BJ (cell line): Measurements from ENCODE around the gene DLG1. TPM values are rescaled to one million over a fixed set of nuclear protein-coding genes. Genes with fewer than 3 reads are reported as not detected.

ENCODE experiments used
- CTCF ChIA-PET: fragments of 350-600 bp; formaldehyde crosslinking; extraction: SDS; loops from one replicate; lab custom pipeline; 2021; ENCODE audit warnings: antibody characterized with exemption, inconsistent platforms; lab: Yijun Ruan, JAX
- POLR2A ChIA-PET: fragments of 300-600 bp; sonication (Branson Sonifier 250); formaldehyde crosslinking; extraction: SDS; loops from one replicate; lab custom pipeline; 2021; ENCODE audit warnings: antibody characterized with exemption; lab: Charles Lee
- DNase-seq: peaks from one replicate; pipeline ENCODE4 v3.0.0-alpha.2; 2011; ENCODE audit warnings: low read depth
- H3K27me3 ChIP-seq: 2 replicates; pipeline ENCODE4 v1.6.0; 2011; ENCODE audit warnings: low read length; ENCODE audit not compliant: control insufficient read depth, insufficient read depth
- H3K36me3 ChIP-seq: 2 replicates; pipeline ENCODE4 v1.5.1; 2011; ENCODE audit warnings: low read length; ENCODE audit not compliant: control insufficient read depth, insufficient read depth
- H3K4me3 ChIP-seq: 2 replicates; pipeline ENCODE4 v1.5.1; 2011; ENCODE audit warnings: low read depth, mild to moderate bottlenecking, control low read depth, low read length
- polyA plus RNA-seq: library from polyadenylated mRNA; depleted of rRNA; stranded (reverse); fragments of >200 nt; gene quantifications from 2 replicates; pipeline ENCODE4 v1.2.3, GENCODE V29; 2011
- TF ChIP-seq, protein P1 (sequence below): IDR thresholded peaks from 2 replicates; pipeline ENCODE4 v1.5.1; 2011; ENCODE audit warnings: low read depth, mild to moderate bottlenecking, control low read depth, inconsistent platforms, low read length, moderate library complexity; ENCODE audit not compliant: insufficient read depth

DLG1 gene
- polyA plus RNA-seq, 1 experiment = 40.4 TPM

DNA sequence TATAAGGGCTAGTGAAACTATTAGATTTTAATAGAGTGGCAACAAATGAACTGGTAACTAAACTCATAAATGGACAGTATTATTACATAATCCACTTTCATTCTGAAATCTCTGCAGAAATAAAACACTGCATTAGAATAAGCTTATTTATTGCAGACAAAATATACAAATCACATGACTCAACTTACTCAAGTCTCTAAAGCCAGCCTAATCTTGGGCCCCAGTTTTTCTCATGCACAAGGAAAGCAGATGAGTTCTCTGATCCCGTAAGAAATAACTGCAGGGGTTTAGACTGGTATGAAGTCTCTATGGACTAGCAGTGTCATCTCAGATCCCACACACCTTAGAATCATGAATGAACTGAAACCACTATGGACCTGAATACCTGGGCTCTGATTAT is 5.8 kb downstream of the DLG1 start:
- TF ChIP-seq, protein P1, sequence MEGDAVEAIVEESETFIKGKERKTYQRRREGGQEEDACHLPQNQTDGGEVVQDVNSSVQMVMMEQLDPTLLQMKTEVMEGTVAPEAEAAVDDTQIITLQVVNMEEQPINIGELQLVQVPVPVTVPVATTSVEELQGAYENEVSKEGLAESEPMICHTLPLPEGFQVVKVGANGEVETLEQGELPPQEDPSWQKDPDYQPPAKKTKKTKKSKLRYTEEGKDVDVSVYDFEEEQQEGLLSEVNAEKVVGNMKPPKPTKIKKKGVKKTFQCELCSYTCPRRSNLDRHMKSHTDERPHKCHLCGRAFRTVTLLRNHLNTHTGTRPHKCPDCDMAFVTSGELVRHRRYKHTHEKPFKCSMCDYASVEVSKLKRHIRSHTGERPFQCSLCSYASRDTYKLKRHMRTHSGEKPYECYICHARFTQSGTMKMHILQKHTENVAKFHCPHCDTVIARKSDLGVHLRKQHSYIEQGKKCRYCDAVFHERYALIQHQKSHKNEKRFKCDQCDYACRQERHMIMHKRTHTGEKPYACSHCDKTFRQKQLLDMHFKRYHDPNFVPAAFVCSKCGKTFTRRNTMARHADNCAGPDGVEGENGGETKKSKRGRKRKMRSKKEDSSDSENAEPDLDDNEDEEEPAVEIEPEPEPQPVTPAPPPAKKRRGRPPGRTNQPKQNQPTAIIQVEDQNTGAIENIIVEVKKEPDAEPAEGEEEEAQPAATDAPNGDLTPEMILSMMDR = no peak
- Histone ChIP-seq H3K27me3 (no peaks in the 10 kb centered on the region), H3K4me3 (no peak overlapping the region), H3K36me3 (no peaks in the 10 kb centered on the region)
- CTCF ChIA-PET = no interaction called here
- DNase-seq = no peak
- POLR2A ChIA-PET = no interaction called here

DNA sequence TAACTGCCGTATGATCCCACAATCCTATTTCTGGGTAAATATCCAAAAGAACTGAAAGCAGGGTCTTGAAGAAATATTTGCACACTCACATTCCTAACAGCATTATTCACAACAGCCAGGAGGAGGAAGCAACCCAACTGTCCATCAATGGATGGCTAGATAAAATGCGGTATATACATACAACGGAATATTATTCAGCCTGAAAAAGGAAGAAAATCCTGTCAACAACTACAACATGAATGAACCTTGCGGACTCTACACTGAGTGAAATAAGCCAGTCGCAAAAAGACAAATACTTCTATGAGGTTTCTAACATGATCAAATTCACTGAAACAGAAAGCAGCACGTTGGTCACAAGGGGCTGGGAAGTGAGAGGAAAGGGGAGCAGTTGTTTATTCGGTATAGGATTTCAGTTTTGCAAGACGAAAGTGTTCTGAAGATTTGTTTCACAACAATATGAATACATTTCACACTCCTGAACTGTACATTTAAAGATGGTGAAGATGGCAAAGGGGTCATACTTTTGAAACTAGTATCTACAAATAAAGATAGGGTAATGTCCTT is 6.2 kb downstream of the DLG1 start:
- Histone ChIP-seq H3K36me3 (no peaks in the 10 kb centered on the region), H3K27me3 (no peaks in the 10 kb centered on the region), H3K4me3 (no peak overlapping the region)
- ChIA-PET POLR2A (no interaction called here), CTCF (no interaction called here)
- DNase-seq = no peak
- TF ChIP-seq, protein P1 = no peak

DNA sequence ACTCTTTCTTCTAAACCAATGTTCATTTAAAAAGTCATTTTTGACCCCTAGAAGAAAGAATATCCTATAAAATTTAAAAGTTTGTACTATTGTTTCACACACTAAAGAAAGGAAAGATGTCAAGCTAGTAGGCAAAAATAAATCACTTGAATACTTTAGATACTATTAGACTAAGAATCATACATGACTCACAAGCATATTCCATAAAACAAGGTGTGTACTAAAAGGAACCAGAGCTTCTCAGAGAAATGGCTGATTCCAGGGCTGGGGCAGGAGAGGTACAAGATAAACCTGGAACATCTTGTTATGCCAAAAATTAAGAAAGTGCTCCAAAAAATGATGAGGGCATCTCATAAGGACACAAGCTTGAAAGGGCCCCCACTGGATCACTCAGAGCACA is 8.7 kb downstream of the DLG1 start:
- Histone ChIP-seq H3K4me3 (no peak overlapping the region), H3K36me3 (peaks cover 2% of the 10 kb centered on the region; the same call in 1 of the 2 replicates), H3K27me3 (no peaks in the 10 kb centered on the region)
- POLR2A ChIA-PET = interaction anchor here (0.6 kb wide), 2 partner anchors 58 to 168 kb away, joined by 3 to 6 read pairs; no protein-coding TSS in a partner anchor
- no peak for DNase-seq
- CTCF ChIA-PET = interaction anchor here (0.7 to 1.3 kb wide), 4 partner anchors 16 to 178 kb away, joined by 3 read pairs; no protein-coding TSS in a partner anchor
- TF ChIP-seq, protein P1 = no peak

DNA sequence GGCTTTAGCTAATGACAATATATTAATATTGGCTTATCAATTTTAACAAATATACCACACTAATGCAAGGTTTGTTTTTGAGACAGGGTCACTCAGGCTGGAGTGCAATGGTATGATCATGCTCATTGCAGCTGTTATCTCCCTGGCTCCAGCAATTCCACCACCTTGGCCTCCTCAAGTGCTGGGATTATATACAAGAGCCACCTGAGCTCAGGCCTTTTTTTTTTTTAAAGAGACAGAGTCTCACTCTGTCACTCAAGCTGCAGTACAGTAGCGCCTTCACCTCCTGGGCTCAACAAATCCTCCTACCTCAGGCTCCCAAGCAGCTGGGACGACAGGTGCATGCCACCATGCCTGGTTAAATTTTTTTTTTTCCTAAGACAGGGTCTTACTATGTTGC is 11.7 kb downstream of the DLG1 start:
- peaks cover 2% of the 10 kb centered on the region; the same call in 1 of the 2 replicates for H3K36me3 ChIP-seq
- DNase-seq = no peak
- TF ChIP-seq, protein P1 = no peak
- no peaks in the 10 kb centered on the region for H3K27me3 ChIP-seq
- CTCF ChIA-PET = interaction anchor here (0.7 to 1.0 kb wide), 2 partner anchors 9 to 145 kb away, joined by 3 to 4 read pairs; no protein-coding TSS in a partner anchor
- H3K4me3 ChIP-seq = no peak overlapping the region
- POLR2A ChIA-PET = no interaction called here

DNA sequence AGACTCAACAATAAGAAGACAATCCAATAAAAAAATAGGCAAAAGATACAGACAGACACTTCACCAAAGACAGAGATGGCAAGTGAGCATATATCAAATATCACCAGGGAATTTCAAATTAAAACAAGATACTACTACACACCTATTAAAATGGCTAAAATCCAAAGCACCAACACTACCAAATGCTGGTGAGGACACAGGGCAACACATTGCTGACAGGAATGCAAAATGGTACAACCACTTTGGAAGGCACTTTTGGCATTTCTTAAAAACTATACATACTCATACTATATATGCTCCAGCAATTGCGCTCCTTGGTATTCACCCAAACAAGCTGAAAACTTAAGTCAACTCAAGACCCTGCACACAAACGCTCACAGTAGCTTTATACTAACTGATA is 12.9 kb downstream of the DLG1 start:
- TF ChIP-seq, protein P1 = no peak
- POLR2A ChIA-PET = no interaction called here
- no peaks in the 10 kb centered on the region for H3K27me3 ChIP-seq
- peaks cover 4% of the 10 kb centered on the region; the same call in 1 of the 2 replicates for H3K36me3 ChIP-seq
- no peak for DNase-seq
- no peak overlapping the region for H3K4me3 ChIP-seq
- CTCF ChIA-PET = no interaction called here
